GM10847 (cell line): Measurements from ENCODE around the gene CA12.

Experiments
- POLR2A ChIP-seq: IDR thresholded peaks from 2 replicates; pipeline ENCODE4 v1.6.1; 2011; ENCODE audit not compliant: insufficient read length; ENCODE audit errors: extremely low read depth

Gene CA12

DNA sequence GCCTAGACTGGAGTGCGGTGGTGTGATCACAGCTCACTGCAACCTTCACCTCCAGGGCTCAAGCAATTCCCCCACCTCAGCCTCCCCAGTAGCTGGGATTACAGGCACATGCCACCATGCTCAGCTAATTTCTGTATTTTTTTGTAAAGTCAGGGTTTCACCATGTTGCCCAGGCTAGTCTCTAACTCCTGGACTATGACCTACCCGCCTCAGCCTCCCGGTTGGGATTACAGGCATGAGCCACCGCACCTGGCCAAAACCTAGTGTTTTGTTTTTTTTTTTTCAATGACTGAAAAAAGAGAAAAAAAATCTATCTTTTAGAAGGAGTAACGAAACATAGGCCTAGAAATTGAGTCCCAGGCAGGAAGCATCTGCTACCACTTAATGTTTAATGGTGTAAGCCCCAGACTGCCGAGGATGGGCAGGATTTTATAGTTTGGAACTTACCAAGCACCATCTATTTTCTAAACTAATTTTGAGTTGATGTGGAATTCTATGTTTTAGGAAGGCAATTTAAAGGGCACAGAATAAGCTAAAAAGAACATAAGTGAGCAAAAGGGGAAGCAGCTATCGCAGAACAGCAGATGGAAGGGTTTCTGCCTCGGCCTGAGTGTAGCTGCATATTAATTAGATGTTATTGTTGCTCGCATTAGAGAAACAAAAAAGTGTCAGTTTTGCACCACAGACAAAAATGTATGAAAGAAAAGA is 24.2 kb upstream of the CA12 start:
- TF ChIP-seq POLR2A = no peak

DNA sequence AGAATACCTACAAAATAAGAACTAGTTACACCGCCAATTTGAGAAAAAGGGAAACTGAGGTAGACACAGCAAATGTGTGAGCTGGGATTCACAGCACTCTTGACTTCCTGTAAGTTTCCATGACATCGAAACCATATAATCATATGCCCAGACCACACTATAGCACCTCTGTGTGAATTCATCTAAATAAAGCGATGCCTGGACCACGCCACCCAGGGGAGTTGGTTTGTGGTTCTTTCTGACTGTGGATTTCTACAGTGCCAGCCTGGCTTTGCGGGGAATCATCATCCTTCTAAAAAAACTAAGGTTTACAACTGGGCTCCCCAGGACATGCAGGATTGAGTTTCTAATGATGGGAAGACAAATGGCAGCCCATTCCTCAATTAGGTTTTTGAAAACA is 23.5 kb upstream of the CA12 start:
- TF ChIP-seq POLR2A = no peak

DNA sequence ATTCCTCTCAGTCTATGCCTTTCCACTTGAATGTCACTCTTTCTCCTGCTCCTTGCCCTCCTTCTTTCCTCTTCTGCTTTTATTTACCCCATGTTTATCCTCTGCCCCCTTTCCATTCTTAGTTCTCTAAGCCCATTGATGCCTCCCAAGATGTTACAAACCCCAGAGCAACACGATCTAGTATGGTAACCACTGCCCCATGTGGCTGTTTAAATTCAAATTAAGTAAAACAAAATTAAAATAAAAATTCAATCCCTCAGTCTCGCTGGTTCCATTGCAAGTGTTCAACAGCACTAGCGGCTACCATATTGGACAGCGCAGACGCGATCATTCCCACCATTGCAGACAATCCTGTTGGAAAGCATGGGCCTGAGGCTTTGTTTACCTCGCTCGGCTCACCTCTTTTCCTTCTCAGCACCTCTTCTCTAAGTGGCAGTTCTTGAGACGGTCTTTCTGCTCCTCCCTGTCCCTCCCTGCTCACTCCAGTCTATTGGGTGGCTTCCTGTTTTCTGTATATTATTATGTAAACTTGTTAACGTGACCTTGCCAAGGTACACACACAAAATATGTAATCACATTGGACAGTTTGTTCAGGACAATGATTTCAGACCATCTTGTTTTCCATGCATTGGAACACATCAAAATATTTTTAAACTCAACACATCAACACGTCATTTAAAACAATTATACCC is 21.8 kb upstream of the CA12 start:
- TF ChIP-seq POLR2A = no peak

DNA sequence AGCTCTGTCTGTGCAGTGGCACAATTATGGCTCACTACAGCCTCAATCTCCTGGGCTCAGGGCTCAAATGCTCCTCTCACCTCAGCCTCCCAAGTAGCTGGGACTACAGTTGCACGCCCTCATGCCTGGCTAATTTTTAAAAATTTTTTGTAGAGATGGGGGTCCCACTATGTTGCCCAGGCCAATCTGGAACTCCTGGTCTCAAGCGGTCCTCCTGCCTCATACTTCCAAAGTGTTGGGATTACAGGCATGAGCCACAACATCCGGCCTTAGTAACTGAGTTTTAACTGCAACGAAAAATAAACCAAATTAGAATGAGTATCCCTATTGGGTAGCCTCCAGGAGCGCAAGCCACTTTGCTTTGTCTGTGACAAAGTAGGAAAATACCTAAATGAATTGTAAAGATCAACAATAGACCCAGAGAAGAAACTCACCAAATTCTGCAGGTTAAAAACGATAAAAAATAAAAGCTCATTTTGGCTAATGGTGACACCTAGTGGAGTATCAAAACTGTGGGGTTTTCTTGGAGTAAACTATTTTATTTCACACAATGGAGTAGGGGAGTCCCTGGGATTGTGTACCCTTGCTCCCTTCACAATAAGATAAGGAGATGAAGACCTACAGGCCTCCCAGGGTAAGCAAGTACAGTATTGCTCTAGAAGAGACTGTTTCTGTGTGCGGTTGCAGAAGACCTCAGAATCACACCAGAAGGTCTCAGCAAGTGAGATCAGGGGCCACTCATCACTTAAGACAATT is 21.0 kb upstream of the CA12 start:
- no peak for TF ChIP-seq POLR2A

DNA sequence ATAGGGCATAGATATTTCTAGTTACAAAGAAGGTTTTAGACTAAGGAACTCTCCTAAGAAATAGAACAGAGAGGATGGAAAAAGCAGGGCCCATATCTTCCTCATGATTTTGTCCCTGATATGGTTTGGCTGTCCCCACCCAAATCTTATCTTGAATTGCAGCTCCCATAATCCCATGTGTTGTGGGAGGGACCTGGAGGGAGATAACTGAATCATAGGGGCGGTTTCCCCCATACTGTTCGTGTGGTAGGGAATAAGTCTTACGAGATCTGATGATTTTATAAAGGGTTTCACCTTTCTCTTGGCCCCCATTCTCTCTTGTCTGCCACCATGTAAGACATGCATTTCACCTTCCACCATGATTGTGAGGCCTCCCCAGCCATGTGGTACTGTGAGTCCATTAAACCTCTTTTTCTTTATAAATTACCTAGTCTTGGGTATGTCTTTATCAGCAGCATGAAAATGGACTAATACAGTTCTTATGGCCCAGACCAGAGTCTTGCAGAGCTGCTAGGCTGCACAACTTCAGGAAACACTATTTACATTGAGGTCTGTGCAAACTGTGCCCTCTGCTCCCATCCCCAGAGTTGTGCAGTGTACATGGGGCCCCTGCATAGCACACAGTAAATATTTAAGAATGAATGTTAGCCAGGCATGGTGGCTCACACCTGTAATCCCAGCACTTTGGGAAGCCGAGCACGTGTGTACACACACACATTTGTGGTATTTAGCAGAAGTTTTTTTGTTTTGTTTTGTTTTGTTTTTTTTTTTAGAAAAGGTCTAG is 20.3 kb upstream of the CA12 start:
- TF ChIP-seq POLR2A = no peak

DNA sequence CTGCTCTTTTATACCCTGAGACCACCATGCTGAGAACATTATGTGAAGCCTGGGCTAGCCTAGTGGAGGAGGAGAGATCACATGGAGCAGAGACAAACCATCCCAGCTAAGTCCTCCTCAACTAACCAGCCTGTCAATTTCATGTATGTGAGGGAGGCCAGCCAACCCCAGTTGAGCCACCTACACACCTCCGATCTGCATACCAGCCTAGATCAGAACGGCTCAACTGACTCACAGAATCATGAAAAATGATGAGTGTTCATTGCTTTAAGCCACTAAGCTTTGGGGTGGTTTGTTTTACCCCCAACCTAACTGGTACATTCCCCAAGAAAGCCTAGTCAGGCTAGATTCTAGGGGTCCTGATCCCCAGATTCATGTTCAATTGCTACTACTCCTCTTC is 19.4 kb upstream of the CA12 start:
- no peak for TF ChIP-seq POLR2A

DNA sequence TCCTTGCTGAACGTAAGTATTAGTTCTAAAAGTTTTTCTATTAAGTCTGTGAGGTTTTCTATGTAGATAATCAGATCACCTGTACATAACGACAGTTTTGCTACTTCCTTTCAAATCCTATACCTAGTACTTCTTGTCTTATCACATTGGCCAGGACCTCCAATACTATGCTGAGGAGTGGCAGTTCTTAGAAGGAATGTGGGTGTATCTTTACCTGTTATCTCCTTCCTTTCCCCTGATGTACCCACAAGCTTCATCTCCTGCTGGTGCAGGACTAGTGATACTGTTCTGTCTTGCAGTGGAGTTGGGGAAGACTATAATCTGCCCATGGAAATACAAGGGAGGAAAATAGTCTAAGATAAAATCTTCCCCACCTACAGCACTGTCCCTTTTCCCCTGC is 16.8 kb upstream of the CA12 start:
- TF ChIP-seq POLR2A = no peak

DNA sequence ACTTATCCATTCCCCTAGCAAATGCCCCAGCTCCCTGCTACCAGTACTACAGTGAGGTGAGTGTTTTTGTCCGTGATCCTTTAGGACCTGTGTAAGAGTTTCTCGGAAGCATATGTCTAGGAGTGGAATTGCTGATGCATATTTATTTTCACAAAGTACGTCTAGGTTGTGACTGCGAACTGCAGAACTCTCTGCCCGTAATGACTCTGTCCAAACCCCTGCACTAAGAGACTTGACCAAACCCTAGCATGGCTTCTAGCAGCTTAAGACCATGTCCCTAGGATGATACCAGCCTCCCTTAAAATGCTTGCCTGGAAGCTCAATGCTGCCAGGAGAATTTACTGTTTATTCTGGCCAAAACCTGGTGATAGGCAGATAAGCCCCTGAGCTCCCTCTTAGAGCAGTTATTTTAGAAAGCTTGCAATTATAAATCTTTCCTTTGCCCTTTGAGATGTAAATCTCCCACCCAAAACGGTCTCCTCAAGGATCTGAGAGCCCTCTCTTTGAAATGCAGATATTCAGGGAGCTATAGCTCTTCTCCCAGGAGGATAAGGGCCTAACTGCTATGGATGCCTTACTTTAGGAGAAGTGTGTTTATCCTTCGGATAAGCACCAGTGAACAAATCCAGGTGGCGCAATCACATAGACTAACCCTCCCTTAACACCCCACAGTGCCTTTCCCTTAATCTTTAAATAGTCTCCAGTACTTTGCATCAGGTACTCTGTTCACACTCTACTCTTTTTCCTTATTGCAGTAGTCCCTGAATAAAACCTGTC is 14.7 kb upstream of the CA12 start:
- TF ChIP-seq POLR2A = no peak

DNA sequence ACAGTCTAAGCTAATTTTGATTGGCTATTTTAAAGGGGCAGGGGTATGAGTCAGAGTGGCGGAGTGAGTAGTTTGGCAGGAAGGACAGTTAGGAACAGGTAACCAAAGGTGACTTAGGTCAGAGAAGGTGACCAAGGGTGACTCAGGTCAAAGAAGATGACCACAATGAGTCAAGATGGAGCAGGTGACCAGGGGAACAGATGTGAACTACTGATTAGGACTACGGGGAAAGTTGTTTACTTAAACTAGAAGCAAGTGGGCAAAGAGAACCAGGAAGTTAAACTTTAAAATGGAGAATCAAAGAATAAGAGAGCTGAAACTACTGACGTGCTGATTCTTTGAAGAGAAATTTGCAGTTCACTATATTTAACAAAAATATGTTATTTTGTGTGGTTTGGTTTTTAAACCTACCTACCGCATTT is 14.1 kb upstream of the CA12 start:
- TF ChIP-seq POLR2A = no peak

DNA sequence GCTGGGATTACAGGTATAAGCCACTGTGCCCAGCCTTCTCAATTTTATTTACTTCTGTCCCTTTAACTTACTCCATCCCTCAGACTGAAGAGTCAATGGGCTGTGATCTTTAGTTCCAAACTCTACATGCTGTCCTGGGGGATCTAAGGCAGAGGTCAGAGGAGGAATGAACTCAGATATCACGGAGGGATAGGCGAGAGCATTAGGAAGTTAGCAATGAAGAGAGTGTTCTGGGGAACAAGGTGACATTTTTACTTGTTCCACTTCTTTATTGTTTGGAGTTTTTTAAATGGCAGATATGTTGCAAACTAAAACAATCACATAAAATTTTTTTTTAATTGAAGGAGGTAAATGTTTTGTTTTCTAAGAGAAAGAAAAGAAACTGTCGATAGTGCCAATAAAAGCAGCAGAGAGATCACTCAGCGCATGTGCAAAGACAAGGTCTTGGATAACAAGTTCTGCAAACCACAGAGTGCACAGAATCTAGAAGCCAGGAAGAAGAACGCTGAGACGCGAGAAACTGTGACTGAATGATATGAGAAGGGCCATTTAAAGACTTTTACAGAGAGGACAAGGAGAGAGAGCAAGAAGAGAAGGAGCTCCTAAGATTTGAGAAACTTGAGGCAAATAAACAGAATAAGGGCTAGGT is 10.8 kb upstream of the CA12 start:
- no peak for TF ChIP-seq POLR2A

DNA sequence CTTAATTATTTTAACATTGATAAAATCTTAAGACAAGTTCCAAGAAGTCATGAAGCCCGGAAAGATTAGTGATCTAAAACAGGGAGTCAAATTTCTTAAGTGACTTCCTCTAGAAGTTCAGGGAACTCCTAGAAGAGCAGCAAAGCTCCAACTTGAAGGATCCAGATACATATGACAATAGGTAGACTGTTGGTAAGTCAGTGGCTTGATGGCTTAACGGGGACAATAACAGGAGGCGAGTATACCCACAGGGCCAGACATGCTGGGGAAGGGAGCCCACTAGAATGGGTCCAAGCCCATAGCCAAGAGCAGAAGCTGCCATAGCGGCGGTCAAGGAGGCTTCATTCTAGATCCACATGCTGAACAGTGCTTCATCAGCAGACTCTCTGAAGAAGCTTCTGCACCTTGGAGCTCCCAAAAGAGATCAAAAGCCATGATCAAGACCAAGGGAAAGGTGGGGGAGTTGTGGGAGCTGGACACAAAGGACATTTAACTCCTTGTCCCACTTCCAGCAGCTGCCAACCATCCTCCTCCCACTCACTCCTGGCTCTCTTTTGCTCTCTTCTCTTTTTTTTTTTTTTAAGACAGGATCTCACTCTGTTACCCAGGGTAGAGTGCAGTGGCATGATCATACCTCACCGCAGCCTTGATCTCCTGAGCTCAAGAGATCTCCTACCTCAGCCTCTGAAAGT is 10.2 kb upstream of the CA12 start:
- no peak for TF ChIP-seq POLR2A

DNA sequence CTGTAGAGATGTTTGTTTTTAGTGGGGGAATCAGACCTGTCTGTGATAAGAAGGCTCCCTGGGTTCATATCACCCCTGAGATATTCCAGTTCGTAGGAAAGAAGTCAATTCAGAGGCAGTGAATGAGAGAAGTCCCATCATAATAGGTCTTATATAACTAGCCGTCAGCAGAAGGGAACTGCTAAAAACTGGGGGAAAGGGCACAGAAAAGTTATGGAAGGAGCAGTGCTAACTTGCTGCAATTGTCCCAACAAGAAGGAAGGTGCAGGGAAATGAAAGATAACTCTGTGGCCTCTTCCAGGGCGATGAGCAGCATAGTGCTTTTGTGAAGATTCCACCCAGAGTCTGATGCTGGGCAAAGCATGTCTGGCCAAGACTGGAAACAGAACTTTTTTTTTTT is 9.0 kb upstream of the CA12 start:
- TF ChIP-seq POLR2A = no peak

DNA sequence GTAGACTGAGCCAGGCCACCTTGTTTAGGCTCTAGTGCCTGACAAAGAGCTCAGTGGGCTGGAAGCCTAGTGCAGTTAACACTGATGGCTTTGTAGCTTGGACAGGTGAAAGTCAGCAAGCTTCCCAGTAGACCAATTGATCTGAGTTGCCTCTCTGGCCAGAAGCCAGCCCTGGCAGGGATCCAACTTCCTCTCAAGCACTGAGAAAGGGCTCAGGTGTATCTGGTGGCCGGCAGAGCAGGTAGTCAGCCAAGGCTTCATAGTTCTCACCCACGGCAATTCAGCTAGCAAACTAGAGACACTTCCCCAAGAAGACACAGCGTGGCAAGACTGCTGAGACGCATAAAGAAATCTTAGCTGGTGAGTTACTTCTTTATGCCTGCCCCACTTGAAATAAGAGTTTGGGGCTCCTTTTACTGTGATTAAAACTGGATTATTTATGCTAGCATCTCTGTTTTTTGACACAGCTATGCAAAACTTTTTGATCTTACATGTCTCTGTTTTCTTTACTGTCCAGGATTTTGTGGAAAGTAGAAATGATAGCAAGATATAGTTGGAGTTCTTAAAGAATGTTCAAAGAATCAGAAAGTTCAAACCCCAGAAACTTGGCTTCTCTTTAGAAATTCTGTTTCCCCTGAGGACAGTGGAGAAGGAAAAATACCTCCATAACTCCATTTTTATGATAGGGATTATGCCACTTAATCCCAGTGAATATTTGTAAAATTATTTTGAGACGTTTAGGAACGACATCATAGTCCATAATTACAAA is 8.4 kb upstream of the CA12 start:
- TF ChIP-seq POLR2A = no peak

DNA sequence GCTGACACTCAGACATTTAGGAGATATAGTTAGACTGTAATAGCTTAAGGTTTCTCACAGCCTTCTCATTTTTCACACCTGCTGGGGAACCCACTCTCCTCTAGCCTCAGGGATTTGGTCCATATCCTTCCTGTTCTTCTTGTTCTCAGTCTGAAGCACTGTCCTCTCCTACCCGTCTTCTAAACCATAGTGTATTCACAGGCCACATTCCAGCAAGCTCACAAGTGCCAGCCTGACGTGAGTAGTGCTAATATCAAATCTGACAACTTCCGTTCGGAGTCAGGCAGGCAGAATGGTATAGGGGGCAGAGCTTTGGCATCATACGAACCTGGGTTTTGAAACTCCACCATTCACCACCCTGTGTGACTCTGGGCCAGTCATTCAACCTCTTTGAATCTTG is 6.9 kb upstream of the CA12 start:
- no peak for TF ChIP-seq POLR2A
